ENCODE data around the gene PPM1N.

PPM1N gene

DNA sequence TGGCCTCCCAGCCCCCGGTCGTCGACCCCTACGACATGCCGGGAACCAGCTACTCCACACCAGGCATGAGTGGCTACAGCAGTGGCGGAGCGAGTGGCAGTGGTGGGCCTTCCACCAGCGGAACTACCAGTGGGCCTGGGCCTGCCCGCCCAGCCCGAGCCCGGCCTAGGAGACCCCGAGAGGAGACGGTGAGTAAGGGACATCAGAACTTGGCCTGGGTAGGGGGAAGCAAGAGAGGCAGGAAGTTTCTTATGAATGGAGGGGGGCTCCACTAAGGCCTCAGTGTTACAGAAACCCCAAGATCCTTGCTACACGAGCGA, 27.5 kb upstream of the PPM1N start:
- DNase-seq (ENCODE audit: low spot score), result no peak

DNA sequence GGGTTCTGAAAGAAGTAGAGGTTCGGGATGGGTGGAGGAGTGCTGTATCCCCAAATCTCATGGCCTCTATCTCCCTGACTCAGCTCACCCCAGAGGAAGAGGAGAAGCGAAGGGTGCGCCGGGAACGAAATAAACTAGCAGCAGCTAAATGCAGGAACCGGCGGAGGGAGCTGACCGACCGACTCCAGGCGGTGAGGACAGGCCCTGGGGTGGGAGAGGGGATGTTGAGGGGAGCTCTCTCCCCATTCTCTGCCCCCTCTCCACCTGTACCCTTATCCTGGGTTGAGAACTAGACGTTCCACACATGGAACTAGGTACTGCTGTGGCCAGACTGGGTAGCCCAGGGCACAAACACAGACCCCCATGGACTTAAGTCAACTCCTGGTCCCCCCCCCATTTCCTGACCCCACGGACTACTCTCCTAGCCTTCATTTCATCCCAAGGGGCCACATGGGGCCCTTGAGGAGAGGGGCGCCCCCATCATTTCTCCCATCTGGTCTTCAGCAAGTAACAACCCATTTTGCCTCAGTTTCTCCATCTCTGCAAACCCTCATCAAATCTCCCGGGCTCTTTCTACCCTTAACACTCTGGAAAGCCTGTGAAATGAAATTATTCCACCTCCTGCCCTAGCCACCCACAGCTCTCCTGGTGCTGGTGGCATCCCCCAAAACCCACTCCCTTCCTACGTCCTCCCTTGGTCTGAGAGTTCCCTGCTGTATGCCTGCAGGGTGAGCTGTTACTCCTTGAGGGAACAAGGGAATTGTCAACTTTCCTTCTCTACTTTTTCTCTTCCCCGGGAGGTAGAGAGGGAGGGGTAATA, 26.9 kb upstream of the PPM1N start:
- DNase-seq (ENCODE audit: low spot score), result no peak

DNA sequence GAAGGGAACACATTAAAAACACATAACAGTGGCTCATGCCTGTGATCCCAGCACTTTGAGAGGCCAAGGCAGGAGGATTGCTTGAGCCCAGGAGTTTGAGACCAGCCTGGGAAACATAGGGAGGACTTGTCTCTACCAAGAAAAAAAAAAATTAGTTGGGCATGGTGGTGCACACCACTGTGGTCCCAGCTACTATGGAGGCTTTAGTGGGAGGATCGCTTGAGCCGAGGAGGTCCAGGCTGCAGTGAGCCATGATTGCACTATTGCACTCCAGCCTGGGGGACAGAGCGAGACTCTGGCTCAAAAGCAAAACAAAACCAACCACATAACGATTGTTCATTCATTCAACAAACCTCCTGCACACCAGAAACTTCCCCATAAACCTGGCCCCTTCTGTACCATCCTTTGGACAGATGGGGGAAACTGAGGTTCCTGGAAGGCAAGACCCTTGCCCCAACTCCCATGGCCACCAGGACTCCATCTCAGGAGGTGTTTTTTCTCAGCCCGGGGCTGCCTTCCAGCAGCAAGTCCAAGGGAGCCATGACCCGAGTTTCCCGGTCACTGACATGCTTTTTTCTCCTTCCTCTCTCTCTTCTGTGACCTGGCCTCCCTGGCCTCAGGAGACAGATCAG, 26.2 kb upstream of the PPM1N start:
- no peak for DNase-seq (ENCODE audit: low spot score)

DNA sequence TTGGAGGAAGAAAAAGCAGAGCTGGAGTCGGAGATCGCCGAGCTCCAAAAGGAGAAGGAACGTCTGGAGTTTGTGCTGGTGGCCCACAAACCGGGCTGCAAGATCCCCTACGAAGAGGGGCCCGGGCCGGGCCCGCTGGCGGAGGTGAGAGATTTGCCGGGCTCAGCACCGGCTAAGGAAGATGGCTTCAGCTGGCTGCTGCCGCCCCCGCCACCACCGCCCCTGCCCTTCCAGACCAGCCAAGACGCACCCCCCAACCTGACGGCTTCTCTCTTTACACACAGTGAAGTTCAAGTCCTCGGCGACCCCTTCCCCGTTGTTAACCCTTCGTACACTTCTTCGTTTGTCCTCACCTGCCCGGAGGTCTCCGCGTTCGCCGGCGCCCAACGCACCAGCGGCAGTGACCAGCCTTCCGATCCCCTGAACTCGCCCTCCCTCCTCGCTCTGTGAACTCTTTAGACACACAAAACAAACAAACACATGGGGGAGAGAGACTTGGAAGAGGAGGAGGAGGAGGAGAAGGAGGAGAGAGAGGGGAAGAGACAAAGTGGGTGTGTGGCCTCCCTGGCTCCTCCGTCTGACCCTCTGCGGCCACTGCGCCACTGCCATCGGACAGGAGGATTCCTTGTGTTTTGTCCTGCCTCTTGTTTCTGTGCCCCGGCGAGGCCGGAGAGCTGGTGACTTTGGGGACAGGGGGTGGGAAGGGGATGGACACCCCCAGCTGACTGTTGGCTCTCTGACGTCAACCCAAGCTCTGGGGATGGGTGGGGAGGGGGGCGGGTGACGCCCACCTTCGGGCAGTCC, 25.5 kb upstream of the PPM1N start:
- DNase-seq (ENCODE audit: low spot score), result no peak

DNA sequence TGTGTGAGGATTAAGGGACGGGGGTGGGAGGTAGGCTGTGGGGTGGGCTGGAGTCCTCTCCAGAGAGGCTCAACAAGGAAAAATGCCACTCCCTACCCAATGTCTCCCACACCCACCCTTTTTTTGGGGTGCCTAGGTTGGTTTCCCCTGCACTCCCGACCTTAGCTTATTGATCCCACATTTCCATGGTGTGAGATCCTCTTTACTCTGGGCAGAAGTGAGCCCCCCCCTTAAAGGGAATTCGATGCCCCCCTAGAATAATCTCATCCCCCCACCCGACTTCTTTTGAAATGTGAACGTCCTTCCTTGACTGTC, 24.9 kb upstream of the PPM1N start:
- no peak for DNase-seq (ENCODE audit: low spot score)

DNA sequence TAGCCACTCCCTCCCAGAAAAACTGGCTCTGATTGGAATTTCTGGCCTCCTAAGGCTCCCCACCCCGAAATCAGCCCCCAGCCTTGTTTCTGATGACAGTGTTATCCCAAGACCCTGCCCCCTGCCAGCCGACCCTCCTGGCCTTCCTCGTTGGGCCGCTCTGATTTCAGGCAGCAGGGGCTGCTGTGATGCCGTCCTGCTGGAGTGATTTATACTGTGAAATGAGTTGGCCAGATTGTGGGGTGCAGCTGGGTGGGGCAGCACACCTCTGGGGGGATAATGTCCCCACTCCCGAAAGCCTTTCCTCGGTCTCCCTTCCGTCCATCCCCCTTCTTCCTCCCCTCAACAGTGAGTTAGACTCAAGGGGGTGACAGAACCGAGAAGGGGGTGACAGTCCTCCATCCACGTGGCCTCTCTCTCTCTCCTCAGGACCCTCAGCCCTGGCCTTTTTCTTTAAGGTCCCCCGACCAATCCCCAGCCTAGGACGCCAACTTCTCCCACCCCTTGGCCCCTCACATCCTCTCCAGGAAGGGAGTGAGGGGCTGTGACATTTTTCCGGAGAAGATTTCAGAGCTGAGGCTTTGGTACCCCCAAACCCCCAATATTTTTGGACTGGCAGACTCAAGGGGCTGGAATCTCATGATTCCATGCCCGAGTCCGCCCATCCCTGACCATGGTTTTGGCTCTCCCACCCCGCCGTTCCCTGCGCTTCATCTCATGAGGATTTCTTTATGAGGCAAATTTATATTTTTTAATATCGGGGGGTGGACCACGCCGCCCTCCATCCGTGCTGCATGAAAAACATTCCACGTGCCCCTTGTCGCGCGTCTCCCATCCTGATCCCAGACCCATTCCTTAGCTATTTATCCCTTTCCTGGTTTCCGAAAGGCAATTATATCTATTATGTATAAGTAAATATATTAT, 24.3 kb upstream of the PPM1N start:
- no peak for DNase-seq (ENCODE audit: low spot score)

DNA sequence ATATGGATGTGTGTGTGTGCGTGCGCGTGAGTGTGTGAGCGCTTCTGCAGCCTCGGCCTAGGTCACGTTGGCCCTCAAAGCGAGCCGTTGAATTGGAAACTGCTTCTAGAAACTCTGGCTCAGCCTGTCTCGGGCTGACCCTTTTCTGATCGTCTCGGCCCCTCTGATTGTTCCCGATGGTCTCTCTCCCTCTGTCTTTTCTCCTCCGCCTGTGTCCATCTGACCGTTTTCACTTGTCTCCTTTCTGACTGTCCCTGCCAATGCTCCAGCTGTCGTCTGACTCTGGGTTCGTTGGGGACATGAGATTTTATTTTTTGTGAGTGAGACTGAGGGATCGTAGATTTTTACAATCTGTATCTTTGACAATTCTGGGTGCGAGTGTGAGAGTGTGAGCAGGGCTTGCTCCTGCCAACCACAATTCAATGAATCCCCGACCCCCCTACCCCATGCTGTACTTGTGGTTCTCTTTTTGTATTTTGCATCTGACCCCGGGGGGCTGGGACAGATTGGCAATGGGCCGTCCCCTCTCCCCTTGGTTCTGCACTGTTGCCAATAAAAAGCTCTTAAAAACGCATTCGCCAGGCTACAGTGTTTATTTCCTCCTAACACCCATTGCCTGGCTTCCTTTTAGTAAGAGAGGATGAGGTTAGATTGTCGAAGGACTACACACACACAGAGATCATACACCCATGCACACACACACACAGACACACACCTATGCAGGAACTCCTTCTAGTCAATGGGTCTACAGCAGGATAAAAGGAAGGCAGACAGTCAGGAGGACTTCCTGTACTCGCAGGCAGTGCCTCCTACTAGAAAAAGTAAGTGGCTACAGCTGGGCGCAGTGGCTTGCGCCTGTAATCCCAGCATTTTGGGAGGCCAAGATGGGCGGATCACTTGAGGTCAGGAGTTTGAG, 23.4 kb upstream of the PPM1N start:
- no peak for DNase-seq (ENCODE audit: low spot score)

DNA sequence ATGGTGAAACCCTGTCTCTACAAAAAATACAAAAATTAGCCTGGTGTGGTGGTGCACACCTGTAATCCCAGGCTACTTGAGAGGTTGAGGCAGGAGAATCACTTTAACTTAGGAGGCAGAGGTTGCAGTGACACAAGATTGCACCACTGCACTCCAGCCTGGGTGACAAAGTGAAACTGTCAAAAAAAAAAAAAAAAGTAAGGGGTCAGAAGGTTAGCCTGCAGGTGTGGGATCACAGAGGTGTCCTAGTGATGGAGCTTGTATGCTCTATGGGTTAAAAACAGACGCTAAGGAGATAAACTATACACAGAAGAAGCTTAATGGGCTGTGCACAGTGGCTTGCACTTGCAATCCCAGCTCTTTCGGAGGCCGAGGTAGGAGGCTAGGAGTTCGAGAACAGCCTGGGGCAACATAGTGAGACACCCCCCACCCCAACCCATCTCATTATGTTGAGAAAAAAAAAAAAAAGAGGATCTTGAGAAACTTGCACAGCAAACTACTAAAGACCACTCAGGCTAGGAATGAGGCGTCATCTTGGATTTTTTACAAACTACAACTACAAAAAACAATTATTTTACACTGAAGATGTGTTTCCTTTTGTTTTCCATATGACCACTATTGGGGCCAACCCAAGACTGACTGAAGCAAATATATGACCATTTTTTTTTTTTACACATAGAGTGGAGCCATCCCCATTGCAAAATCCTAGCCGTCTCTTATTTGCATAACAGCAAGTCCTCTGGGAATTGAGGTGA, 22.5 kb upstream of the PPM1N start:
- no peak for DNase-seq (ENCODE audit: low spot score)

DNA sequence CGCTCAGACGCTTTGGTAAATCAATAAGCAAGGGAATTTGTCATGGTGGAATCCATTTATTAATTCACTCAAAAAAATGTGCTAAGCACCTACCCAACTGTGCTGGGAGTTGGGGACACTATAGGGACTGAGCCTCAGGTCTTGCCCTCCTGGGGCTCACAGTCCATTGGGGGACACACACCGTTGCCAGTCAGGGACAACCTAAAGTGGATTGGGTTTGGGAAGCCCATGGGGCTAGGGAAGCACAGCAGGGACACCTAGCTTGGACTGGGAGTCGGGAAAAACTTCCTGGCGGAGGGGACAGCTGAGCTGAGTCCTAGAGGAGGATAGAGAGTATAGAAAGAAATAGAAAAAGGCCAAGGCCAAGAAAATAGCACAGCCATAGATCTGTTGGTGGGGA, 21.9 kb upstream of the PPM1N start:
- DNase-seq (ENCODE audit: low spot score), result no peak

DNA sequence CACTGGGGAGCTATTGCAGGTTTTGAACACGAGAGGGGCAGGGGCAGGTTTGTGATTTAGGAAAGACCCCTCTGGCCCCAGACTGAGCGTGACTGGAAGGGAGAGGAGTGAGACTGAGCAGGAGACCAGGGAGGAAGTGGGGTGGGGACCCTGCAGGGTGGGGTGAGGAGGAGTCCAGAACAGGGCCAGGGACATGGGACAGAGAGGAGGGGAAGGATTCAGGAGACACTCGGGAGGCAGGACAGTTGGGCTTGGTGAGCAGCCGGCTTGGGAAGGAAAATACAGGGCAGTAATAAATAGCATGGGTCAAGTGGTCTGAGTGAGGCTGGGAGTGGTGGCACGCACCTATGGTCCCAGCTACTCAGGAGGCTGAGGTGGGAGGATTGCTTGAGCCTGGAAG, 21.1 kb upstream of the PPM1N start:
- no peak for DNase-seq (ENCODE audit: low spot score)

DNA sequence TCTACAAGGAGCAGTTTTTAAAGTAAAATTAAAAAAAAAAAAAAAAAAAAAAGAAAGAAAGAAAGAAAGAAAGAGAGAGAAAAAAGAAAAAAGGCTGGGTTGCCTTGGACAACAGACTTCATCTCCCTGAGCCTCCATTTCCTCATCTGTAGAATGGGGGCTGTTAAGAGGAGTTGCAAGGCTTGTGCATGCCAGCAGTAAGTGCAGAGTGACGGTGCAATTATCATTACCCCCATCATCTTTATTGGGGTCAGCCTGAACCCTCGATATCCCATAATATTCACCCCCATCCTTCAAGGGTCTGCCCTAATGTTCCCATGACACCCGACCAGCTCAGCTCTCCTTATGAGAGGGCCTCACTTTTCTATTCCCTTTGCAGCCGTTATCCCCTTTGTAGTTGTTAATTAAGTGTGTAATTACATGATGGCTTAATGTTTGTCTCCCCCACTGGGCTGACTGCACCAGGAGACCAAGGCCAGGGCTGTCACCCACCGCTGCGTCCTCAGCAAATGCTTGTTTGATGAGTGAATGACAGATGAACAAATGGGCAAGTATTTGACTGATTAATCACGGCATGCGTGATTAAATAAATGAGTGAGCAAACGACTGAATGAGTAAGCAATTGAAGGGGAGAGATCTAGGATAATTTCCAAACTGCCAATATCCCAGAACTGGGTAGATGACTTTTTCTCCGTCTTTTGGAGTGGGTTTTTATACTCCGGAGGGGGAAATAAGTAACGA, 20.4 kb upstream of the PPM1N start:
- no peak for DNase-seq (ENCODE audit: low spot score)

DNA sequence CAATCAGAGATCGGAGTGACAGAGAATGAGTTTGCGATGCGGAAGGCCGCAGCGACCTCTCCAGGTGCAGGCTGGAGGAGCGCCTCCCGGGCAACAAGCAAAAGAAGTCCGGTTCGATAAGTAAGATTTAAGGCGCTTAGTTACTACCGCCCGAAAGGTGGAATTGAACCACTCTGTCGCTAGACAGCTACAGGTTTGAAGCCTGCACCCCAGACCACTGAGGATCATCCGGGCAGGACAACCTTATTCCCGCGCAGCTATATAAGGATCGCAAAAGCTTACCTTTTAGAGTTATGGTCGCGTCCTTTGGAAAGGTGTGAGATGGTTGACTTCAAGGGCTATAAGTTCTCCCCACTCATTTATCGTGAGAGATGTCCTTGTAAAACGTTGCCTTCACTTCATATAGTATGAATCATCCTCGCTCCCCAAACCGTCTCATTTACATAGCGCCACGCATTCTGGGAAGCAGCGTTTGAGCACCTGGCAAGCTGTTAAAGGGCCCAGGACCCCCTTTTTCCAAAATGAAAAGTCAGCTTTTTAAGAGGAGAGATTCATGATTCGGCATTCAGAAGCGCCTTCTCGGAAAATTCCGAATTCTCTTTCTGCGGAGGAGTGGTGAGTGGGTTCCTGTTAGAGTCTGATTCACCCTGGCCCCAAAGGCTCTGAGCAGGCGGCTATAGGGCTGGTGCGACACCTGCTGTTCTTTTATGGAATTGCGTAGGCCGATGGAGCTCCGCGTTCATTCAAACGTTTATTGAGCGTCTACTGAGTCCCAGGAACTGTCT, 19.6 kb upstream of the PPM1N start:
- peak; percentile 76 for DNase-seq (ENCODE audit: low spot score)

DNA sequence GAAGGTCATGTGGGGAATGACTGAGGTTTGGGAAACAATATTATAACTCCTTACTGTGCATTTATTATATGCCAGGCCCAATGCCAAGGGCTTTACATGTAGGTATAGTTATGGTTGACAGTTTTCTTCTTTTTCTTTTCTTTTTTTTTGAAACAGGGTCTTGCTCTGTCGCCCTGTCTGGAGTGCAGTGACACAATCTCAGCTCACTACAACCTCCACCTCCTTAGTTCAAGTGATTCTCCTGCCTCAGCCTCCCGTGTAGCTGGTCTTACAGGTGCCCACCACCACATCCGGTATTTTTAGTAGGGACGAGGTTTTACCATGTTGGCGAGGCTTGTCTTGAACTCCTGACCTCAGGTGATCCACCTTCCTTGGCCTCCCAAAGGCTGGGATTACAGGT, 15.2 kb upstream of the PPM1N start:
- DNase-seq (ENCODE audit: low spot score), result no peak

DNA sequence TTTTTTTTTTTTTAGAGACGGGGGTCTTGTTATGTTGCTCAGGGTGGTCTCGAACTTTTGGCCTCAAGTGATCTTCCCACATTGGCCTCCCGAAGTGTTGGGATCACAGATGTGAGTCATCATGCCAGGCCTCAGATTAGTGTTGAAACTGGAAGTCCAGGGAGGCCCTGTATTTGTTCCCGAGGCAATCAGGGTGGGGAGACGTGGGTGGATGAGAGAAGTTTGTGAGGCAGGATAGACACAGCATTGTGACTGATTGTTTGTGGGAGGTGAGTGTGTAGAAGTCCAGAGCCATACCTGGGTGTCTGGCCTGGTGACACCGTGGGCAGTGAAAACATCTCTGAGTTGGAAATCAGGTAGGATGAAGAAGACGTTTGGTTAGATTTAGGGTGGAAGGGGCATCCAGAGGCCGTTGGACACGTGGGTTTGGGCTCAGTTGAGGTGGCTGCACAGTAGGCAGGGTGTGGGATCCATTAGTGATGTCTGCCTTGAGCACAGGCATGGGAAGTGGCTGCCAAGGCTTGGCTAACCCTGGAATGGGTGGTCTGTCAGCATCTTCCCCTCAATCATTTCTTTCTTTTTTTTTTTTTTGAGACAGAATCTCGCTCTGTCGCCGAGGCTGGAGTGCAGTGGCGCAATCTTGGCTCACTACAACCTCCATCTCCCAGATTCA, 13.8 kb upstream of the PPM1N start:
- DNase-seq (ENCODE audit: low spot score), result no peak

DNA sequence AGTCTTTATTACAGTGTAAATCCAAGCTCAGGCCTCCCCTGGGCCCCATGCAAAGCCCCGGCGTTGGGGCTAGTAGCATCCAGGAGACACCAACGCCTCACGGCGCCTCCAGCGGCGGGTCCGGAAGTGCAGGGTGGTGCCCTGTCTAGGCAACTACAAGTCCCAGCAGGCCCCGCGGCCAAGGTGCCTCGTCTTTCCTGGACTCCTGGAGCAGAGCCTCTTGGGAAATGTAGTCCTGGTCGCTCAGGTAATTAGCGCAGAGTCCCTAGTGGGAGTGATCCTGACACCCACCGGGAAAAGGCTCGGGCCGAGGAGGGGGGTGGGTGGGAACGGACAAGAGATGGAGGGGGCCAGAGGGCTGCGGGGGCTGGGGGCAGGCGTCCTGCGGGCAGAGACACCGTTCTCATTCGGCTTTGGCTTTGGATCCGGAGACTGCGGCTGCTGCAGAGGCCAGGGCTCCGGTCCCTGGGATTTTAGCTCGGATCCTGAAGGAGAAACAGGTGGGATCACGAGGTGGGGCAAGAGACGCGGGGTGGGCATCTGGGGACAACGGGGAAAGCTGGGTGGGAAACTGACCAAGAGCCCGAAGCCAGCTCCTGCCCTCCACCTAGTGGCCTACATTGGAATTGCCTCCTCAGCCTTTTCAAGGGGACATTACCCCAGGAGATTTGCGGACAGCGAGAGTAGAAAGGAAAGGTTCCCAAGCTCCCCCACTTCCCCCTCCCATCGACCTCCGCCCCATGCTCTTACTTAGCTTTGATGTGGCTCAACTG, 12.8 kb upstream of the PPM1N start:
- peak; percentile 89 for DNase-seq (ENCODE audit: low spot score)

DNA sequence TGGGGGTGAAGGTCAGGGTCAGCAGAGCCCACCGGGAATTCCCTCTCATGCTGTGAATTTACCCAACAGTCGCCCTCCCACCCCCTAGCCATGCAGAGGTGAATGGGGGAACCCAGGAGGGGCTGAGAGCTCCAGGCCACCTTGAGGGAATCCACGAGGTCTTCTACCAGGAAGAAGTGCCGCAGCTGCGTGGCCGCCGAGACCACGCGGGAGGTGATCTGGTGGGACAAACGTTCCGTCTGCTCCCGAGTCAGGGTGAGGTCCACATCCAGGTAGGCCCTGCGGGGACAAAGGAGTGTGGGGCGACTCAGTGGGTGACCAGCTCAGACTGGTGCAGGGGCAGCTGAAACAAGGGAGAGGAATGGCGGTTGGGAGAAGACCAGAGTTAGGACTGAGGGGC, 9.5 kb upstream of the PPM1N start:
- no peak for DNase-seq (ENCODE audit: low spot score)

DNA sequence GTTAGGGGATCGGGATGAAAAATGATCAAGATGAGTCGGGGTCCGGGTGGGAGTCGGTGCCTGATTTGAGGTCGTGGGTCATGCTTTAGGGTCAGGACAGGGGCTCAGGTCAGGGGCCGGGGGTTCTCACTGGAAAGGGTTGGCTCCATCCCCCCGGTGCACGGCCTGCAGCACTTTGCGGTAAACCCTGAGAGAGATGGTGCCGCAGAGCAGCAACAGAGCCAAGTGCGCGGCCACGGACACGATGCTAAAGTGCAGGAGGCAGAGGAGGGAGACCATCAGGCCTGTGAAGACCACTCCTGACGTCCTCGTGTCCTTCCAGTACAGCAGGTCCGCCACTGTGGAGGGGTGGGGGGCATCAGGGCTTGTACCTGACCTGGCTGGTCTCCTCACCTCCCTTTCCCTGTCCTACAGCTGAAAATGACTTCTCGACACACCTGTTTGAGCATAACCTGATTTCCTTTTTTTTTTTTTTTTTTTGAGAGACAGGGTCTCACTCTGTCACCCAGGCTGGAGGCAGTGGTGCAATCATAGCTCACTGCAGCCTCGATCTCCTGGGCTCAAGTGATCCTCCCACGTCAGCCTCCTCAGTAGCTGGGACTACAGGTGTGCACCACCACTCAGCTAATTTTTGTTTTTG, 8.9 kb upstream of the PPM1N start:
- DNase-seq (ENCODE audit: low spot score), result no peak
